ENCODE data around the gene WIPF2.

DNA sequence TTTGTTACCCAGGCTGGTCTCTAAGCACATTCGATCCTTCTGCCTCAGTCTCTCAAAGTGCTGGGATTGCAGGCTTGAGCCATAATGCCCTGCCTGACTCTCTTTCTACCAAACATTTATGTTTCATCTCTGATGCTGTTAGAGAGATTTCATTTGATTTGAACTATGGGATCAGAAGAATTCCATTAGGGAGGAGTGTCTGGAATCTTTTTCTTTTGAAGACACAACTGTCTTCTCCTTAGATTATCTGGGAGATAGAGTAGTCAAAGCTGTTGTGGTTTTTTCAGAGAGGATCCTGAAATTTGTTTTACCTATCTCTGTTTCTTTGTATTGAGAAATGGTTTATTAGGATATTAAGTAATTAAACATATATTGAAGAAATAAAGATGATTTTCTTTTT, 29.4 kb downstream of the WIPF2 start:
- TF ChIP-seq, protein P1, sequence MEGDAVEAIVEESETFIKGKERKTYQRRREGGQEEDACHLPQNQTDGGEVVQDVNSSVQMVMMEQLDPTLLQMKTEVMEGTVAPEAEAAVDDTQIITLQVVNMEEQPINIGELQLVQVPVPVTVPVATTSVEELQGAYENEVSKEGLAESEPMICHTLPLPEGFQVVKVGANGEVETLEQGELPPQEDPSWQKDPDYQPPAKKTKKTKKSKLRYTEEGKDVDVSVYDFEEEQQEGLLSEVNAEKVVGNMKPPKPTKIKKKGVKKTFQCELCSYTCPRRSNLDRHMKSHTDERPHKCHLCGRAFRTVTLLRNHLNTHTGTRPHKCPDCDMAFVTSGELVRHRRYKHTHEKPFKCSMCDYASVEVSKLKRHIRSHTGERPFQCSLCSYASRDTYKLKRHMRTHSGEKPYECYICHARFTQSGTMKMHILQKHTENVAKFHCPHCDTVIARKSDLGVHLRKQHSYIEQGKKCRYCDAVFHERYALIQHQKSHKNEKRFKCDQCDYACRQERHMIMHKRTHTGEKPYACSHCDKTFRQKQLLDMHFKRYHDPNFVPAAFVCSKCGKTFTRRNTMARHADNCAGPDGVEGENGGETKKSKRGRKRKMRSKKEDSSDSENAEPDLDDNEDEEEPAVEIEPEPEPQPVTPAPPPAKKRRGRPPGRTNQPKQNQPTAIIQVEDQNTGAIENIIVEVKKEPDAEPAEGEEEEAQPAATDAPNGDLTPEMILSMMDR (IDR thresholded peaks at IDR 0.05; ENCODE audit: low read depth, low read length) = no peak
- no peak for TF ChIP-seq EZH2phosphoT487 (IDR thresholded peaks at IDR 0.05; ENCODE audit: low read depth)

Measured in OCI-LY3 (cell line).